PC-9 (cell line): ENCODE data around the gene AP4M1.

Source experiments
- CTCF ChIP-seq: fragments of 200-600 bp; sonication (generic); conservative IDR thresholded peaks from 2 replicates; pipeline ENCODE4 v1.6.1; 2017; ENCODE audit warnings: mixed run types, antibody characterized with exemption, mild to moderate bottlenecking, moderate library complexity
- EZH2 ChIP-seq: fragments of 200-600 bp; sonication (generic); IDR thresholded peaks from 2 replicates; pipeline ENCODE4 v1.8.0; 2017; ENCODE audit warnings: antibody characterized with exemption, low read depth

GRCh38 chr7:100100420-100101015 lies 925 bp upstream of the AP4M1 start:
- no peak for TF ChIP-seq CTCF
- TF ChIP-seq EZH2 = no peak
